Right atrium auricular region (tissue), 2 donors: ENCODE data around the gene APOBEC3G. TPM values are rescaled to one million over a fixed set of nuclear protein-coding genes. Genes with fewer than 3 reads are reported as not detected.
"Not testable (repeated sequence)": the region's sequence is repeated elsewhere in the genome, so short reads cannot be mapped to it uniquely, and the experiment has no call there.

Experiments used
- DNase-seq: peaks from one replicate; pipeline ENCODE4 v3.0.0-alpha.2; 2019; ENCODE audit warnings: low spot score
- H3K27ac ChIP-seq, 2 donors: fragments of 200-600 bp; sonication (generic); 1 replicate in 1 of 2; 2 replicates in 1 of 2; pipeline ENCODE4 v1.5.1; 2016 to 2019
- H3K27me3 ChIP-seq, 2 donors: fragments of 200-600 bp; sonication (generic); one replicate each; pipeline versions ENCODE4 v1.5.1 to v1.6.0; 2017 to 2019
- H3K36me3 ChIP-seq: fragments of 200-600 bp; sonication (generic); one replicate; pipeline ENCODE4 v1.5.1; 2016
- H3K4me1 ChIP-seq, 2 donors: fragments of 200-600 bp; sonication (generic); one replicate each; pipeline versions ENCODE4 v1.5.1 to v1.6.0; 2017 to 2019
- H3K4me3 ChIP-seq, 2 donors: fragments of 200-600 bp; sonication (generic); 1 replicate in 1 of 2; 2 replicates in 1 of 2; pipeline ENCODE4 v1.5.1; 2017 to 2019; ENCODE audit warnings: mild to moderate bottlenecking in 1 of 2, moderate library complexity in 1 of 2
- H3K9me3 ChIP-seq, 2 donors: fragments of 200-600 bp; sonication (generic); one replicate each; pipeline ENCODE4 v1.5.1; 2019
- CTCF ChIP-seq, 2 donors: fragments of 200-600 bp; sonication (generic); IDR thresholded peaks; one replicate each; pipeline ENCODE4 v1.5.1; 2019; ENCODE audit warnings: antibody characterized with exemption in 2 of 2
- total RNA-seq, 2 donors: library from RNA; depleted of rRNA; stranded (reverse); fragments of >200 nt; gene quantifications; one replicate each; pipeline ENCODE4 v1.1.0, GENCODE V29; 2016

APOBEC3G gene
- total RNA-seq, 2 donors from 2014 or later, result 2.5 to 3.2 TPM

DNA sequence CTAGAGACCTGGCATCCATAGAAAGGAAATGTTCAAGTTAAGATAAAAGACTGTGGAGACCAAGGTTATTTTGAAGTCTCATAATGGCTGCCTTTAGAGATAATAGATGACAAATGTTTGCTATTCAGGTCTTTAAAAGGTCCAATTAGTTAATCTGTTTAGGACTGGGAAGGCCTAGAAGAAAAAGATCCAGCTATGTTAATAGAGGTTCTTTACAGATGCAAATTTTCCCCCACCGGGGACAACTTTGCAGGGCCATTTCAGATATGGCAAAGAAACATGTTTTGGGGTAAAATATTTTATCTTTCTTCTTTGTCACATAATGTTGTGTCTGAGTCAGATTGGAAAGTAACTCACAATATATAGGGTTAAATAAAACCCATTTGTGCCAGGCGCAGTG, 3.1 kb upstream of the APOBEC3G start:
- H3K4me3 ChIP-seq, result no peak overlapping the region
- no peak overlapping the region for H3K27ac ChIP-seq
- TF ChIP-seq CTCF (IDR thresholded peaks at IDR 0.05), result no peak
- no peaks in the 10 kb centered on the region for H3K36me3 ChIP-seq
- peaks cover 0 to 10% of the 10 kb centered on the region in 2 donors for H3K4me1 ChIP-seq
- H3K9me3 ChIP-seq, result no peaks in the 10 kb centered on the region
- no peak for DNase-seq
- H3K27me3 ChIP-seq, result no peaks in the 10 kb centered on the region

- not testable (repeated sequence) for H3K36me3 ChIP-seq, H3K9me3 ChIP-seq, H3K27me3 ChIP-seq, H3K4me1 ChIP-seq, DNase-seq
- Histone ChIP-seq H3K4me3 (peak overlapping the region in 1 of 2 donors; percentile 49), H3K27ac (peak overlapping the region in 1 of 2 donors; percentile 54)
Measured at GRCh38 chr22:39076155-39077025, 685 bp upstream of the APOBEC3G start.

DNA sequence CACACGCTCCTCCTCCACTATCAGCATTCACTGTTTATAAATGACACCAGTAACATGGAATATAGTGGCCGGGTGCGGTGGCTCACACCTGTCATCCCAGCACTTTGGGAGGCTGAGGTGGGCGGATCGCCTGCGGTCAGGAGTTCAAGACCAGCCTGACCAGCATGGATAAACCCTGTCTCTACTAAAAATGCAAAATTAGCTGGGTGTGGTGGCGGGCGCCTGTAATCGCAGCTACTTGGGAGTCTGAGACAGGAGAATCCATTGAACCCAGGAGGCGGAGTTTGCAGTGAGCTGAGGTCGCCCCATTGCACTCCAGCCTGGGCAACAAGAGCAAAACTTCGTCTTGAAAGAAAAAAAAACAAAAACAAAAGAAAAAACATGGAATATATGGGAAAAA, 837 bp downstream of the APOBEC3G start:
- not testable (repeated sequence) for H3K4me1 ChIP-seq, H3K27me3 ChIP-seq, H3K36me3 ChIP-seq, H3K27ac ChIP-seq, DNase-seq, H3K9me3 ChIP-seq
- peak overlapping the region in 1 of 2 donors; percentile 49 for H3K4me3 ChIP-seq

GRCh38 chr22:39078329-39078728, 1.3 kb downstream of the APOBEC3G start:
- TF ChIP-seq CTCF (IDR thresholded peaks at IDR 0.05), result no peak
- Histone ChIP-seq H3K4me3 (no peak overlapping the region), H3K4me1 (peaks cover 0 to 10% of the 10 kb centered on the region in 2 donors), H3K9me3 (no peaks in the 10 kb centered on the region), H3K27ac (no peak overlapping the region), H3K36me3 (no peaks in the 10 kb centered on the region), H3K27me3 (no peaks in the 10 kb centered on the region)
- DNase-seq, result no peak

DNA sequence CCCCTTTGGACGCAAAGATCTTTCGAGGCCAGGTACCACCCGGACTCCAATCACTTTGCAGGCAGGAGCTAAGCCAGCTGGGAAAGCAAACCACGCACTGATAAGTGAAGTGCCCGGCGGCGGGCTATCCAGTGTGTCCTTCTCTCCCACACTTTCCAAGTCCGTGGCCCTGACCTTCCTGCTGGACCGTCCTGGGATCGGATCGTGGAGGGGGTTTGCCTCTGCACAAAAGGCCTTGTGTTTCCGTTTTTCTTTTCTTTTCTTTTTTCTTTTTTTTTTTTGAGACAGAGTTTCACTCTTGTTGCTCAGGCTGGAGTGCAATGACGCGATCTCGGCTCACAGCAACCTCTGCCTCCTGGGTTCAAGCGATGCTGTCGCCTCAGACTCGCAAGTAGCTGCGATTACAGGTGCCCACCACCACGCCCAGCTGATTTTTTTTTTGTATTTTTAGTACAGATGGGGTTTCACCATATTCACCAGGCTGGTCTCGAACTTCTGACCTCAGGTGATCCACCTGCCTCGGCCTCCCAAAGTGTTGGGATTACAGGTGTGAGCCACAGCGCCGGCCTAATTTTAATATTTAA, 2.1 kb downstream of the APOBEC3G start:
- H3K27me3 ChIP-seq, H3K36me3 ChIP-seq, H3K4me3 ChIP-seq, H3K9me3 ChIP-seq, DNase-seq, H3K27ac ChIP-seq, H3K4me1 ChIP-seq: not testable (repeated sequence)

- no peaks in the 10 kb centered on the region for H3K9me3 ChIP-seq
- no peak overlapping the region for H3K27ac ChIP-seq
- no peak for TF ChIP-seq CTCF (IDR thresholded peaks at IDR 0.05)
- peaks cover 0 to 10% of the 10 kb centered on the region in 2 donors for H3K4me1 ChIP-seq
- H3K36me3 ChIP-seq, result no peaks in the 10 kb centered on the region
- H3K4me3 ChIP-seq, result no peak overlapping the region
- no peaks in the 10 kb centered on the region for H3K27me3 ChIP-seq
- no peak for DNase-seq
Measured at GRCh38 chr22:39080052-39080762, 3.1 kb downstream of the APOBEC3G start.

DNA sequence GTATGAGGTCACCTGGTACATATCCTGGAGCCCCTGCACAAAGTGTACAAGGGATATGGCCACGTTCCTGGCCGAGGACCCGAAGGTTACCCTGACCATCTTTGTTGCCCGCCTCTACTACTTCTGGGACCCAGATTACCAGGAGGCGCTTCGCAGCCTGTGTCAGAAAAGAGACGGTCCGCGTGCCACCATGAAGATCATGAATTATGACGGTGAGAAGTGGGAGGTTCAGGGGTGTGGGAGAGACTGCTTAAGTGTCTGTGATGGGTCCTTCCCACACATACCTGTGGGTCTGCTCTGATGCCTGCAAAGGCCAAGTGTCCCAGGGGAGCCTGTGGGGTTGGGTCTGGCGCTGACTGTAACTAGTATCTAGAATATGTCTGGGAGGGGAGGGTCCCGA, 3.9 kb downstream of the APOBEC3G start:
- Histone ChIP-seq H3K9me3 (no peaks in the 10 kb centered on the region), H3K27me3 (no peaks in the 10 kb centered on the region), H3K27ac (no peak overlapping the region), H3K36me3 (no peaks in the 10 kb centered on the region), H3K4me3 (no peak overlapping the region), H3K4me1 (peaks cover 0 to 10% of the 10 kb centered on the region in 2 donors)
- no peak for TF ChIP-seq CTCF (IDR thresholded peaks at IDR 0.05)
- no peak for DNase-seq
